ENCODE data around the gene RNF222.

Gene RNF222

GRCh38 chr17:8413938-8414337, 16.3 kb upstream of the RNF222 start:
- Histone ChIP-seq H3K36me3 (ENCODE audit: control insufficient read depth in 2 of 2, insufficient read depth in 2 of 2, low read length in 2 of 2) (no peaks in the 10 kb centered on the region), H3K4me1 (ENCODE audit: control insufficient read depth in 2 of 2, insufficient read depth in 2 of 2, low read length in 2 of 2) (no peaks in the 10 kb centered on the region), H3K9ac (ENCODE audit: low read depth in 1 of 2, low read length in 2 of 2) (no peak overlapping the region), H3K27me3 (ENCODE audit: control insufficient read depth in 2 of 2, insufficient read depth in 2 of 2, low read length in 2 of 2) (no peaks in the 10 kb centered on the region), H3K9me3 (ENCODE audit: control insufficient read depth in 2 of 2, low read length in 2 of 2) (no peaks in the 10 kb centered on the region), H3K4me3 (ENCODE audit: low read length in 2 of 2) (no peak overlapping the region), H3K27ac (ENCODE audit: low read depth in 2 of 2, low read length in 2 of 2) (no peak overlapping the region)

GRCh38 chr17:8413328-8413727, 15.7 kb upstream of the RNF222 start:
- H3K4me1 ChIP-seq (ENCODE audit: control insufficient read depth in 2 of 2, insufficient read depth in 2 of 2, low read length in 2 of 2): peaks cover 0 to 2% of the 10 kb centered on the region in 2 donors
- H3K9ac ChIP-seq (ENCODE audit: low read depth in 1 of 2, low read length in 2 of 2): no peak overlapping the region
- no peaks in the 10 kb centered on the region for H3K9me3 ChIP-seq (ENCODE audit: control insufficient read depth in 2 of 2, low read length in 2 of 2)
- H3K27ac ChIP-seq (ENCODE audit: low read depth in 2 of 2, low read length in 2 of 2): no peak overlapping the region
- no peak overlapping the region for H3K4me3 ChIP-seq (ENCODE audit: low read length in 2 of 2)
- H3K27me3 ChIP-seq (ENCODE audit: control insufficient read depth in 2 of 2, insufficient read depth in 2 of 2, low read length in 2 of 2): no peaks in the 10 kb centered on the region
- no peaks in the 10 kb centered on the region for H3K36me3 ChIP-seq (ENCODE audit: control insufficient read depth in 2 of 2, insufficient read depth in 2 of 2, low read length in 2 of 2)

- Histone ChIP-seq H3K9ac (ENCODE audit: low read depth in 1 of 2, low read length in 2 of 2) (no peak overlapping the region), H3K36me3 (ENCODE audit: control insufficient read depth in 2 of 2, insufficient read depth in 2 of 2, low read length in 2 of 2) (no peaks in the 10 kb centered on the region), H3K27me3 (ENCODE audit: control insufficient read depth in 2 of 2, insufficient read depth in 2 of 2, low read length in 2 of 2) (no peaks in the 10 kb centered on the region), H3K27ac (ENCODE audit: low read depth in 2 of 2, low read length in 2 of 2) (no peak overlapping the region), H3K4me3 (ENCODE audit: low read length in 2 of 2) (no peak overlapping the region), H3K4me1 (ENCODE audit: control insufficient read depth in 2 of 2, insufficient read depth in 2 of 2, low read length in 2 of 2) (peaks cover 2 to 5% of the 10 kb centered on the region in 2 donors), H3K9me3 (ENCODE audit: control insufficient read depth in 2 of 2, low read length in 2 of 2) (no peaks in the 10 kb centered on the region)
These were observed 14.5 kb upstream of the RNF222 start for GRCh38 chr17:8412089-8412488.

DNA sequence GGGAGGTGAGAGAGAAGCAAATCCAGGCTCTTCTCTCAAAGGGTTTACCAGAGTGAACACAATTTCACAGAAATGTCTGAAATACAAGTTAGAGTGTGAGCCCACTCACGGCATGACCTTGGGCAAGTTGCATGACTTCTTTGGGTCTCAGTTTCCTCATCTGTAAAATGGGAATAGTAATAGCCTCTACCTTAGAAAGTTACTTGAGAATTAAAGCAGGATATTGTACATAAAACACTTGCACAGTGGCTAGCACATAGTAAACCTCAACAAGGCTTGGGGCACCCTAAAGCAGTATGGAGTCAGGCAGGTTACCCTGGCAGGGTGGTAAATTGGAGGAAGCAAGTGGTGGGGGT, 13.2 kb upstream of the RNF222 start:
- no peak overlapping the region for H3K4me3 ChIP-seq (ENCODE audit: low read length in 2 of 2)
- H3K36me3 ChIP-seq (ENCODE audit: control insufficient read depth in 2 of 2, insufficient read depth in 2 of 2, low read length in 2 of 2): no peaks in the 10 kb centered on the region
- no peaks in the 10 kb centered on the region for H3K27me3 ChIP-seq (ENCODE audit: control insufficient read depth in 2 of 2, insufficient read depth in 2 of 2, low read length in 2 of 2)
- H3K27ac ChIP-seq (ENCODE audit: low read depth in 2 of 2, low read length in 2 of 2): no peak overlapping the region
- no peaks in the 10 kb centered on the region for H3K9me3 ChIP-seq (ENCODE audit: control insufficient read depth in 2 of 2, low read length in 2 of 2)
- H3K9ac ChIP-seq (ENCODE audit: low read depth in 1 of 2, low read length in 2 of 2): no peak overlapping the region
- H3K4me1 ChIP-seq (ENCODE audit: control insufficient read depth in 2 of 2, insufficient read depth in 2 of 2, low read length in 2 of 2): peaks cover 5% of the 10 kb centered on the region in 2 donors

- H3K4me3 ChIP-seq (ENCODE audit: low read length in 2 of 2): no peak overlapping the region
These were observed 12.6 kb upstream of the RNF222 start for GRCh38 chr17:8409966-8410882.

GRCh38 chr17:8408371-8408770, 10.7 kb upstream of the RNF222 start:
- H3K9ac ChIP-seq (ENCODE audit: low read depth in 1 of 2, low read length in 2 of 2): no peak overlapping the region
- no peaks in the 10 kb centered on the region for H3K27me3 ChIP-seq (ENCODE audit: control insufficient read depth in 2 of 2, insufficient read depth in 2 of 2, low read length in 2 of 2)
- H3K36me3 ChIP-seq (ENCODE audit: control insufficient read depth in 2 of 2, insufficient read depth in 2 of 2, low read length in 2 of 2): no peaks in the 10 kb centered on the region
- H3K27ac ChIP-seq (ENCODE audit: low read depth in 2 of 2, low read length in 2 of 2): peak overlapping the region in 1 of 2 donors; percentile 33
- no peaks in the 10 kb centered on the region for H3K9me3 ChIP-seq (ENCODE audit: control insufficient read depth in 2 of 2, low read length in 2 of 2)
- peak overlapping the region in 1 of 2 donors; percentile 7 for H3K4me3 ChIP-seq (ENCODE audit: low read length in 2 of 2)
- peaks cover 5 to 8% of the 10 kb centered on the region in 2 donors for H3K4me1 ChIP-seq (ENCODE audit: control insufficient read depth in 2 of 2, insufficient read depth in 2 of 2, low read length in 2 of 2)

More at GRCh38 chr17:8409966-8410882, 12.6 kb upstream of the RNF222 start:
- no peak overlapping the region for H3K9ac ChIP-seq (ENCODE audit: low read depth in 1 of 2, low read length in 2 of 2)
- H3K27me3 ChIP-seq (ENCODE audit: control insufficient read depth in 2 of 2, insufficient read depth in 2 of 2, low read length in 2 of 2): no peaks in the 10 kb centered on the region
- H3K27ac ChIP-seq (ENCODE audit: low read depth in 2 of 2, low read length in 2 of 2): no peak overlapping the region
- H3K4me1 ChIP-seq (ENCODE audit: control insufficient read depth in 2 of 2, insufficient read depth in 2 of 2, low read length in 2 of 2): peaks cover 5 to 8% of the 10 kb centered on the region in 2 donors
- H3K36me3 ChIP-seq (ENCODE audit: control insufficient read depth in 2 of 2, insufficient read depth in 2 of 2, low read length in 2 of 2): no peaks in the 10 kb centered on the region
- no peaks in the 10 kb centered on the region for H3K9me3 ChIP-seq (ENCODE audit: control insufficient read depth in 2 of 2, low read length in 2 of 2)

- Histone ChIP-seq H3K4me1 (ENCODE audit: control insufficient read depth in 2 of 2, insufficient read depth in 2 of 2, low read length in 2 of 2) (peaks cover 5 to 8% of the 10 kb centered on the region in 2 donors), H3K27me3 (ENCODE audit: control insufficient read depth in 2 of 2, insufficient read depth in 2 of 2, low read length in 2 of 2) (no peaks in the 10 kb centered on the region), H3K4me3 (ENCODE audit: low read length in 2 of 2) (no peak overlapping the region), H3K36me3 (ENCODE audit: control insufficient read depth in 2 of 2, insufficient read depth in 2 of 2, low read length in 2 of 2) (no peaks in the 10 kb centered on the region), H3K9me3 (ENCODE audit: control insufficient read depth in 2 of 2, low read length in 2 of 2) (no peaks in the 10 kb centered on the region), H3K9ac (ENCODE audit: low read depth in 1 of 2, low read length in 2 of 2) (no peak overlapping the region), H3K27ac (ENCODE audit: low read depth in 2 of 2, low read length in 2 of 2) (no peak overlapping the region)
These were observed 8.5 kb upstream of the RNF222 start for GRCh38 chr17:8406174-8406573.

DNA sequence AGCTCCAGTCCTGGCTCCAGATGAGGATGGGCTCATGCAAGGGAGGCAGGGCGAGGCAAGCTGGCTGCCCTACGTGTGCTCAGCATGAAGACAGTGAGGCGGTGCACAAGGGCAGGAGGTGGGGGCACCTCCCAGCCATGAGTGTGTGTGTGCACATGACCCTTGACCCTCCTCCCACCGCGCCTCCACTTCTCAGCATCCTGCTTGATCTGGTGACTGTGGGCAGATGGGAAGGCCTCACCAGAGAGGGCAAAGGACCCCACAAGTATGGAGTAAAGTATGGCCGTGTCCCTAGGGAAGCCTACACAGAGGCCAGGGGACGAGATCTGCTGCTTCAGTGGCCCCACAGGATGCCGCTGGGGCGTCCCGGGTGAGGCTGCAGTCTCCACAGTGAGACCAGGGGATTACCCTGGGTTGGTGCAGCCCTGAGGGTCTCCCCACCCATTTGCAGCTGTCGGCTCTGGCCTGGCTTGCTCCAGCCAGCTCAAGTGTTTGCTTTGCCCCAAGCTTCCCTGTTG, 7.9 kb upstream of the RNF222 start:
- Histone ChIP-seq H3K27ac (ENCODE audit: low read depth in 2 of 2, low read length in 2 of 2) (no peak overlapping the region), H3K4me3 (ENCODE audit: low read length in 2 of 2) (no peak overlapping the region), H3K36me3 (ENCODE audit: control insufficient read depth in 2 of 2, insufficient read depth in 2 of 2, low read length in 2 of 2) (no peaks in the 10 kb centered on the region), H3K9me3 (ENCODE audit: control insufficient read depth in 2 of 2, low read length in 2 of 2) (no peaks in the 10 kb centered on the region), H3K9ac (ENCODE audit: low read depth in 1 of 2, low read length in 2 of 2) (no peak overlapping the region), H3K4me1 (ENCODE audit: control insufficient read depth in 2 of 2, insufficient read depth in 2 of 2, low read length in 2 of 2) (peaks cover 5 to 8% of the 10 kb centered on the region in 2 donors), H3K27me3 (ENCODE audit: control insufficient read depth in 2 of 2, insufficient read depth in 2 of 2, low read length in 2 of 2) (no peaks in the 10 kb centered on the region)

DNA sequence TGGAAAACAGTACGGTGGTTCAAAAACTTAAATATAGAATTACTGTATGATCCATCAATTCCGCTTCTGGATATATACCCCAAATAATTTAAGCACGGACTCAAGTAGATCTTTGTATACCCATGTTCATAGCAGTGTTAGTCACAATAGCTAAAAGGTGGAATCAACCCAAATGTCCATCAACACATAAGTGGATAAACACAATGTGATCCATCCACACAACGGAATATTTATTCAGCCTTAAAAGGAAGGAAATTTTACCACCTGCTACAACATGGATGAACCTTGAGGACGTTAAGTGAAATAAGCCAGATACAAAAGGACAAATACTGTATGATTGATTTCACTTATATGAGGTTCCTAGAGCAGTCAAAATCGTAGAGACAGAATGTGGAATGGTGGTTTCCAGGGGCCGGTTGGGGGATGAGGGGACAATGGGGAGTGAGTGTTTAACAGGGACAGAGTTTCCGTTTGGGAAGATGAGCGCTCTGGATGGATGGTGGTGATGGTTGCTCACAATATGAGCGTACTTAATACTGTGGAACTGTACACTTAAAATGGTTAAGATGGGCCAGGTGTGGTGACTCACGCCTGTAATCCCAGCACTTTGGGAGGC, 5.4 kb upstream of the RNF222 start:
- Histone ChIP-seq H3K27ac (ENCODE audit: low read depth in 2 of 2, low read length in 2 of 2) (no peak overlapping the region), H3K36me3 (ENCODE audit: control insufficient read depth in 2 of 2, insufficient read depth in 2 of 2, low read length in 2 of 2) (no peaks in the 10 kb centered on the region), H3K4me3 (ENCODE audit: low read length in 2 of 2) (no peak overlapping the region), H3K4me1 (ENCODE audit: control insufficient read depth in 2 of 2, insufficient read depth in 2 of 2, low read length in 2 of 2) (peaks cover under 1 to 6% of the 10 kb centered on the region in 2 donors), H3K9ac (ENCODE audit: low read depth in 1 of 2, low read length in 2 of 2) (no peak overlapping the region), H3K27me3 (ENCODE audit: control insufficient read depth in 2 of 2, insufficient read depth in 2 of 2, low read length in 2 of 2) (peaks cover 0 to 2% of the 10 kb centered on the region in 2 donors), H3K9me3 (ENCODE audit: control insufficient read depth in 2 of 2, low read length in 2 of 2) (no peaks in the 10 kb centered on the region)

DNA sequence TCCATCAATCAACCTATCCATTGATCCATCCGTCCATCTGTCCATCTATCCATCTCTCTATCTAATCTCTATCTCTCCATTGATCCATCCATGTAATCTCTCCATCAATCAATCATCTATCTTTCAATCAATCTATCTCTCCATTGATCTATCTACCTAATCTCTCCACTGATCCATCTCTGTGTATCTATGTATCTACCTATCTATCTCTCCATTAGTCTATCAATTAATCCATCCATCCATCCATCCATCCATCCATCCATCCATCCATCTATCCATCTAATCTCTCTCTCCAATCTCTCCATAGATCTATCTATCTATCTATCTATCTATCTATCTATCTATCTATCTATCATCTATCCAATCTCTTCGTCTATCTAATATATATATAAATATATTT, 3.5 kb upstream of the RNF222 start:
- Histone ChIP-seq H3K9ac (ENCODE audit: low read depth in 1 of 2, low read length in 2 of 2) (no peak overlapping the region), H3K9me3 (ENCODE audit: control insufficient read depth in 2 of 2, low read length in 2 of 2) (no peaks in the 10 kb centered on the region), H3K27ac (ENCODE audit: low read depth in 2 of 2, low read length in 2 of 2) (no peak overlapping the region), H3K36me3 (ENCODE audit: control insufficient read depth in 2 of 2, insufficient read depth in 2 of 2, low read length in 2 of 2) (no peaks in the 10 kb centered on the region), H3K27me3 (ENCODE audit: control insufficient read depth in 2 of 2, insufficient read depth in 2 of 2, low read length in 2 of 2) (peaks cover 7 to 10% of the 10 kb centered on the region in 2 donors), H3K4me1 (ENCODE audit: control insufficient read depth in 2 of 2, insufficient read depth in 2 of 2, low read length in 2 of 2) (peaks cover 0 to 3% of the 10 kb centered on the region in 2 donors), H3K4me3 (ENCODE audit: low read length in 2 of 2) (no peak overlapping the region)

Data from mucosa of rectum (tissue), 2 donors.